Kidney epithelial cell (primary cell): Measurements from ENCODE around the gene GAS2L1. TPM values are rescaled to one million over a fixed set of nuclear protein-coding genes. Genes with fewer than 3 reads are reported as not detected.

Experiments used
- DNase-seq: peaks from one replicate; pipeline ENCODE4 v3.0.0-alpha.2; 2010; ENCODE audit warnings: low read depth
- H3K27me3 ChIP-seq: 2 replicates; pipeline ENCODE4 v1.6.0; 2011; ENCODE audit warnings: low read length; ENCODE audit not compliant: control insufficient read depth, insufficient read depth
- H3K36me3 ChIP-seq: 2 replicates; pipeline ENCODE4 v1.5.1; 2011; ENCODE audit warnings: low read length; ENCODE audit not compliant: control insufficient read depth, insufficient read depth
- H3K4me3 ChIP-seq: 2 replicates; pipeline ENCODE4 v1.5.1; 2011; ENCODE audit warnings: low read depth, mild to moderate bottlenecking, control low read depth, low read length
- CTCF ChIP-seq: IDR thresholded peaks from 2 replicates; pipeline ENCODE4 v1.5.1; 2011; ENCODE audit warnings: mild to moderate bottlenecking, moderate library complexity, low read length, control low read depth, inconsistent platforms; ENCODE audit not compliant: insufficient read depth, poor library complexity, severe bottlenecking
- total RNA-seq: library from RNA; depleted of rRNA; stranded (reverse); fragments of >200 nt; gene quantifications from 2 replicates; pipeline ENCODE4 v1.2.3, GENCODE V29; 2015

GAS2L1 gene
- total RNA-seq, 1 donor from 2014 or later, result 8.9 TPM

- no peak overlapping the region for H3K4me3 ChIP-seq
- TF ChIP-seq CTCF, result no peak
- DNase-seq, result no peak
- no peaks in the 10 kb centered on the region for H3K36me3 ChIP-seq
- H3K27me3 ChIP-seq, result no peaks in the 10 kb centered on the region
Measured at GRCh38 chr22:29260601-29261315, 45.7 kb upstream of the GAS2L1 start.

- no peak overlapping the region for H3K4me3 ChIP-seq
- TF ChIP-seq CTCF, result no peak
- no peak for DNase-seq
- H3K36me3 ChIP-seq, result no peaks in the 10 kb centered on the region
- H3K27me3 ChIP-seq, result no peaks in the 10 kb centered on the region
Measured at GRCh38 chr22:29263791-29264276, 42.6 kb upstream of the GAS2L1 start.

- H3K4me3 ChIP-seq, result no peak overlapping the region
- no peaks in the 10 kb centered on the region for H3K36me3 ChIP-seq
- no peak for TF ChIP-seq CTCF
- DNase-seq, result no peak
- H3K27me3 ChIP-seq, result no peaks in the 10 kb centered on the region
Measured at GRCh38 chr22:29265305-29265704, 41.1 kb upstream of the GAS2L1 start.

GRCh38 chr22:29265929-29266328 is 40.5 kb upstream of the GAS2L1 start:
- no peaks in the 10 kb centered on the region for H3K36me3 ChIP-seq
- no peak for DNase-seq
- H3K4me3 ChIP-seq, result no peak overlapping the region
- no peak for TF ChIP-seq CTCF
- H3K27me3 ChIP-seq, result no peaks in the 10 kb centered on the region

- H3K36me3 ChIP-seq, result no peaks in the 10 kb centered on the region
- peak overlapping the region; percentile 76 for H3K4me3 ChIP-seq
- no peak for TF ChIP-seq CTCF
- no peak for DNase-seq
- no peaks in the 10 kb centered on the region for H3K27me3 ChIP-seq
Measured at GRCh38 chr22:29266564-29267461, 39.6 kb upstream of the GAS2L1 start.
